ENCODE measurements around the gene CAMK2G. TPM values are rescaled to one million over a fixed set of nuclear protein-coding genes. Genes with fewer than 3 reads are reported as not detected.

Gene CAMK2G
- total and polyA plus RNA-seq, 2 experiments from 2014 or later: 30.6 to 34.1 TPM

DNA sequence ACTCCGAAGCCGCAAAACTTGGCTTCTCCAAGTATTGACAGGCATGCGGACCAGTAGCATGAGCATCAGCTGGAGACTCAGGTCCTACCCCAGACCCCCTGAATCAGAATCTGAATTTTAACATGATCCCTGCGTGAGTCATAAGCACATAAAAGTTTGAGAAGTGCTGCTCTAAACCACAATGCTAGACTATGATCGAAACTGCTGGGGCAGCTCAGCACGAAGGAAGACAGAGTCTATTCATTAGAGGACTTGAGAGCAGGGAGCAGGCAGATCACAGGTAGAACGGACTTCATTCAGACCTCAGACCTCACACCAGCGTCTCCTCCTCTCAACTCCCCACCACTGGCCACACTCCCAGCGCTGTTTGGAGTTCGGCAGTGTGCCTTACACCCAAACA, 16.9 kb downstream of the CAMK2G start (continued):
- TF ChIP-seq, protein P1, sequence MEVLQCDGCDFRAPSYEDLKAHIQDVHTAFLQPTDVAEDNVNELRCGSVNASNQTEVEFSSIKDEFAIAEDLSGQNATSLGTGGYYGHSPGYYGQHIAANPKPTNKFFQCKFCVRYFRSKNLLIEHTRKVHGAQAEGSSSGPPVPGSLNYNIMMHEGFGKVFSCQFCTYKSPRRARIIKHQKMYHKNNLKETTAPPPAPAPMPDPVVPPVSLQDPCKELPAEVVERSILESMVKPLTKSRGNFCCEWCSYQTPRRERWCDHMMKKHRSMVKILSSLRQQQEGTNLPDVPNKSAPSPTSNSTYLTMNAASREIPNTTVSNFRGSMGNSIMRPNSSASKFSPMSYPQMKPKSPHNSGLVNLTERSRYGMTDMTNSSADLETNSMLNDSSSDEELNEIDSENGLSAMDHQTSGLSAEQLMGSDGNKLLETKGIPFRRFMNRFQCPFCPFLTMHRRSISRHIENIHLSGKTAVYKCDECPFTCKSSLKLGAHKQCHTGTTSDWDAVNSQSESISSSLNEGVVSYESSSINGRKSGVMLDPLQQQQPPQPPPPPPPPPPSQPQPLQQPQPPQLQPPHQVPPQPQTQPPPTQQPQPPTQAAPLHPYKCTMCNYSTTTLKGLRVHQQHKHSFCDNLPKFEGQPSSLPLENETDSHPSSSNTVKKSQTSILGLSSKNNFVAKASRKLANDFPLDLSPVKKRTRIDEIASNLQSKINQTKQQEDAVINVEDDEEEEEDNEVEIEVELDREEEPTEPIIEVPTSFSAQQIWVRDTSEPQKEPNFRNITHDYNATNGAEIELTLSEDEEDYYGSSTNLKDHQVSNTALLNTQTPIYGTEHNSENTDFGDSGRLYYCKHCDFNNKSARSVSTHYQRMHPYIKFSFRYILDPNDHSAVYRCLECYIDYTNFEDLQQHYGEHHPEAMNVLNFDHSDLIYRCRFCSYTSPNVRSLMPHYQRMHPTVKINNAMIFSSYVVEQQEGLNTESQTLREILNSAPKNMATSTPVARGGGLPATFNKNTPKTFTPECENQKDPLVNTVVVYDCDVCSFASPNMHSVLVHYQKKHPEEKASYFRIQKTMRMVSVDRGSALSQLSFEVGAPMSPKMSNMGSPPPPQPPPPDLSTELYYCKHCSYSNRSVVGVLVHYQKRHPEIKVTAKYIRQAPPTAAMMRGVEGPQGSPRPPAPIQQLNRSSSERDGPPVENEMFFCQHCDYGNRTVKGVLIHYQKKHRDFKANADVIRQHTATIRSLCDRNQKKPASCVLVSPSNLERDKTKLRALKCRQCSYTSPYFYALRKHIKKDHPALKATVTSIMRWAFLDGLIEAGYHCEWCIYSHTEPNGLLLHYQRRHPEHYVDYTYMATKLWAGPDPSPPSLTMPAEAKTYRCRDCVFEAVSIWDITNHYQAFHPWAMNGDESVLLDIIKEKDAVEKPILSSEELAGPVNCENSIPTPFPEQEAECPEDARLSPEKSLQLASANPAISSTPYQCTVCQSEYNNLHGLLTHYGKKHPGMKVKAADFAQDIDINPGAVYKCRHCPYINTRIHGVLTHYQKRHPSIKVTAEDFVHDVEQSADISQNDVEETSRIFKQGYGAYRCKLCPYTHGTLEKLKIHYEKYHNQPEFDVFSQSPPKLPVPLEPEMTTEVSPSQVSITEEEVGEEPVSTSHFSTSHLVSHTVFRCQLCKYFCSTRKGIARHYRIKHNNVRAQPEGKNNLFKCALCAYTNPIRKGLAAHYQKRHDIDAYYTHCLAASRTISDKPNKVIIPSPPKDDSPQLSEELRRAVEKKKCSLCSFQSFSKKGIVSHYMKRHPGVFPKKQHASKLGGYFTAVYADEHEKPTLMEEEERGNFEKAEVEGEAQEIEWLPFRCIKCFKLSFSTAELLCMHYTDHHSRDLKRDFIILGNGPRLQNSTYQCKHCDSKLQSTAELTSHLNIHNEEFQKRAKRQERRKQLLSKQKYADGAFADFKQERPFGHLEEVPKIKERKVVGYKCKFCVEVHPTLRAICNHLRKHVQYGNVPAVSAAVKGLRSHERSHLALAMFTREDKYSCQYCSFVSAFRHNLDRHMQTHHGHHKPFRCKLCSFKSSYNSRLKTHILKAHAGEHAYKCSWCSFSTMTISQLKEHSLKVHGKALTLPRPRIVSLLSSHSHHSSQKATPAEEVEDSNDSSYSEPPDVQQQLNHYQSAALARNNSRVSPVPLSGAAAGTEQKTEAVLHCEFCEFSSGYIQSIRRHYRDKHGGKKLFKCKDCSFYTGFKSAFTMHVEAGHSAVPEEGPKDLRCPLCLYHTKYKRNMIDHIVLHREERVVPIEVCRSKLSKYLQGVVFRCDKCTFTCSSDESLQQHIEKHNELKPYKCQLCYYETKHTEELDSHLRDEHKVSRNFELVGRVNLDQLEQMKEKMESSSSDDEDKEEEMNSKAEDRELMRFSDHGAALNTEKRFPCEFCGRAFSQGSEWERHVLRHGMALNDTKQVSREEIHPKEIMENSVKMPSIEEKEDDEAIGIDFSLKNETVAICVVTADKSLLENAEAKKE (CRISPR knock-in tag; IDR thresholded peaks at IDR 0.05): no peak
- TF ChIP-seq POLR2AphosphoS5 (IDR thresholded peaks at IDR 0.05; ENCODE audit: low read depth) (no peak), NANOG (IDR thresholded peaks at IDR 0.05; ENCODE audit: borderline replicate concordance) (no peak), ZNF114 (CRISPR knock-in tag; IDR thresholded peaks at IDR 0.05) (no peak)

DNA sequence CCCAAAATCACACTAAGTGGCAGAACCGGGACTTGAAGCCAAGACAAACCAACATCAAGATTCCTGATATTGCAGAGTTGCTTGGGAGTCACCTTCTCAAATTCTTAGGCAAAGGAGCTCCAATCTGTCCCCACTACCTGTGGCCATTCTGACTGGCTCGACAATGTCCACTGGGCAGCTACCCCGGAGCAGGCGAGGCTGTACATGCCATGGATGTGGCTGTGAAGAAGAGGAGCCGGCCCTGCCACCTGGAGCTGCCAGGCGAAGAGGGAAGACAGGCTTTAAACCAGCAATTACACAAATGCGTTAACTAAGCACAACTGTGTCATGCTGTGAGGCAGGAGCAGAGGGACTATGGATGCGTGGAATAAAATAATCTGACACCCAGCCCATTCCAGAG, 18.1 kb downstream of the CAMK2G start:
- Histone ChIP-seq H3K4me2 (no peak overlapping the region), H3K9me2 (ENCODE audit: insufficient read depth) (no peaks in the 10 kb centered on the region), H3K4me1 (ENCODE audit: insufficient read depth) (peaks cover 10% of the 10 kb centered on the region; the same call in 1 of the 2 replicates), H3K79me2 (replicated peaks; ENCODE audit: insufficient read depth) (peaks cover 17% of the 10 kb centered on the region), H3K27me3 (ENCODE audit: insufficient read depth) (no peaks in the 10 kb centered on the region), H3K27ac (ENCODE audit: low read depth) (0 out of 2 replicates have a peak overlapping the region, but pooled peaks have one; percentile 50), H3K4me3 (no peak overlapping the region), H4K20me1 (replicated peaks; ENCODE audit: insufficient read depth) (peaks cover 34% of the 10 kb centered on the region), H2AFZ (no peak overlapping the region), H3F3A (replicated peaks; ENCODE audit: low read depth) (no peaks in the 10 kb centered on the region; the same call in 1 of the 2 replicates), H3K36me3 (ENCODE audit: insufficient read depth) (no peaks in the 10 kb centered on the region; the same call in none of the 2 replicates)
- Mint-ChIP-seq H3K9me3 (no peaks in the 10 kb centered on the region), H3K27me3 (ENCODE audit: insufficient read depth, low read depth, poor library complexity) (no peaks in the 10 kb centered on the region), H3K27ac (no peak overlapping the region), H3K4me1 (peaks cover 48% of the 10 kb centered on the region), H3K4me3 (no peak overlapping the region), H3K36me3 (ENCODE audit: low read depth) (peaks cover 46% of the 10 kb centered on the region)
- ATAC-seq (no peak), DNase-seq (ENCODE audit: low spot score) (no peak)
- TF ChIP-seq EZH2phosphoT487 (IDR thresholded peaks at IDR 0.05; ENCODE audit: unreplicated experiment) (no peak), NANOG (IDR thresholded peaks at IDR 0.05; ENCODE audit: borderline replicate concordance) (no peak), JUNB (IDR thresholded peaks at IDR 0.05; ENCODE audit: unreplicated experiment) (no peak), CREB1 (CRISPR knock-in tag; IDR thresholded peaks at IDR 0.05; ENCODE audit: low read depth) (no peak), EZH2 (IDR thresholded peaks at IDR 0.05; ENCODE audit: low read depth, unreplicated experiment) (no peak), ZNF331 (CRISPR knock-in tag; IDR thresholded peaks at IDR 0.05; ENCODE audit: low read depth) (no peak), POLR2AphosphoS5 (IDR thresholded peaks at IDR 0.05; ENCODE audit: low read depth) (no peak)
- TF ChIP-seq, protein P2, sequence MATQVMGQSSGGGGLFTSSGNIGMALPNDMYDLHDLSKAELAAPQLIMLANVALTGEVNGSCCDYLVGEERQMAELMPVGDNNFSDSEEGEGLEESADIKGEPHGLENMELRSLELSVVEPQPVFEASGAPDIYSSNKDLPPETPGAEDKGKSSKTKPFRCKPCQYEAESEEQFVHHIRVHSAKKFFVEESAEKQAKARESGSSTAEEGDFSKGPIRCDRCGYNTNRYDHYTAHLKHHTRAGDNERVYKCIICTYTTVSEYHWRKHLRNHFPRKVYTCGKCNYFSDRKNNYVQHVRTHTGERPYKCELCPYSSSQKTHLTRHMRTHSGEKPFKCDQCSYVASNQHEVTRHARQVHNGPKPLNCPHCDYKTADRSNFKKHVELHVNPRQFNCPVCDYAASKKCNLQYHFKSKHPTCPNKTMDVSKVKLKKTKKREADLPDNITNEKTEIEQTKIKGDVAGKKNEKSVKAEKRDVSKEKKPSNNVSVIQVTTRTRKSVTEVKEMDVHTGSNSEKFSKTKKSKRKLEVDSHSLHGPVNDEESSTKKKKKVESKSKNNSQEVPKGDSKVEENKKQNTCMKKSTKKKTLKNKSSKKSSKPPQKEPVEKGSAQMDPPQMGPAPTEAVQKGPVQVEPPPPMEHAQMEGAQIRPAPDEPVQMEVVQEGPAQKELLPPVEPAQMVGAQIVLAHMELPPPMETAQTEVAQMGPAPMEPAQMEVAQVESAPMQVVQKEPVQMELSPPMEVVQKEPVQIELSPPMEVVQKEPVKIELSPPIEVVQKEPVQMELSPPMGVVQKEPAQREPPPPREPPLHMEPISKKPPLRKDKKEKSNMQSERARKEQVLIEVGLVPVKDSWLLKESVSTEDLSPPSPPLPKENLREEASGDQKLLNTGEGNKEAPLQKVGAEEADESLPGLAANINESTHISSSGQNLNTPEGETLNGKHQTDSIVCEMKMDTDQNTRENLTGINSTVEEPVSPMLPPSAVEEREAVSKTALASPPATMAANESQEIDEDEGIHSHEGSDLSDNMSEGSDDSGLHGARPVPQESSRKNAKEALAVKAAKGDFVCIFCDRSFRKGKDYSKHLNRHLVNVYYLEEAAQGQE (IDR thresholded peaks at IDR 0.05; ENCODE audit: unreplicated experiment): no peak
- TF ChIP-seq, protein P3, sequence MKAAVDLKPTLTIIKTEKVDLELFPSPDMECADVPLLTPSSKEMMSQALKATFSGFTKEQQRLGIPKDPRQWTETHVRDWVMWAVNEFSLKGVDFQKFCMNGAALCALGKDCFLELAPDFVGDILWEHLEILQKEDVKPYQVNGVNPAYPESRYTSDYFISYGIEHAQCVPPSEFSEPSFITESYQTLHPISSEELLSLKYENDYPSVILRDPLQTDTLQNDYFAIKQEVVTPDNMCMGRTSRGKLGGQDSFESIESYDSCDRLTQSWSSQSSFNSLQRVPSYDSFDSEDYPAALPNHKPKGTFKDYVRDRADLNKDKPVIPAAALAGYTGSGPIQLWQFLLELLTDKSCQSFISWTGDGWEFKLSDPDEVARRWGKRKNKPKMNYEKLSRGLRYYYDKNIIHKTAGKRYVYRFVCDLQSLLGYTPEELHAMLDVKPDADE (IDR thresholded peaks at IDR 0.05): no peak
- TF ChIP-seq, protein P4, sequence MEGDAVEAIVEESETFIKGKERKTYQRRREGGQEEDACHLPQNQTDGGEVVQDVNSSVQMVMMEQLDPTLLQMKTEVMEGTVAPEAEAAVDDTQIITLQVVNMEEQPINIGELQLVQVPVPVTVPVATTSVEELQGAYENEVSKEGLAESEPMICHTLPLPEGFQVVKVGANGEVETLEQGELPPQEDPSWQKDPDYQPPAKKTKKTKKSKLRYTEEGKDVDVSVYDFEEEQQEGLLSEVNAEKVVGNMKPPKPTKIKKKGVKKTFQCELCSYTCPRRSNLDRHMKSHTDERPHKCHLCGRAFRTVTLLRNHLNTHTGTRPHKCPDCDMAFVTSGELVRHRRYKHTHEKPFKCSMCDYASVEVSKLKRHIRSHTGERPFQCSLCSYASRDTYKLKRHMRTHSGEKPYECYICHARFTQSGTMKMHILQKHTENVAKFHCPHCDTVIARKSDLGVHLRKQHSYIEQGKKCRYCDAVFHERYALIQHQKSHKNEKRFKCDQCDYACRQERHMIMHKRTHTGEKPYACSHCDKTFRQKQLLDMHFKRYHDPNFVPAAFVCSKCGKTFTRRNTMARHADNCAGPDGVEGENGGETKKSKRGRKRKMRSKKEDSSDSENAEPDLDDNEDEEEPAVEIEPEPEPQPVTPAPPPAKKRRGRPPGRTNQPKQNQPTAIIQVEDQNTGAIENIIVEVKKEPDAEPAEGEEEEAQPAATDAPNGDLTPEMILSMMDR (conservative IDR thresholded peaks at IDR 0.05; ENCODE audit: low read depth in 2 of 2): no peak

All from GM23338 (cell line).